Transverse colon (tissue), 3 donors: ENCODE data around the gene PHAF1.

ENCODE experiments used
- POLR2A ChIP-seq: fragments of 450-650 bp; IDR thresholded peaks from one replicate; pipeline ENCODE4 v1.6.1; 2016; ENCODE audit warnings: antibody characterized with exemption, mild to moderate bottlenecking, moderate library complexity
- TF ChIP-seq, protein P1 (sequence below), 5 experiments: fragments of 200-600 bp in 3 of 5; fragments of 450-650 bp in 2 of 5; sonication (generic) in 3 of 5; IDR thresholded peaks; 1 replicate in 2 of 5; 2 replicates in 3 of 5; pipeline ENCODE4 v1.5.1; 2016 to 2017; ENCODE audit warnings: antibody characterized with exemption in 5 of 5, inconsistent platforms in 3 of 5, mild to moderate bottlenecking in 2 of 5, moderate library complexity in 1 of 5

DNA sequence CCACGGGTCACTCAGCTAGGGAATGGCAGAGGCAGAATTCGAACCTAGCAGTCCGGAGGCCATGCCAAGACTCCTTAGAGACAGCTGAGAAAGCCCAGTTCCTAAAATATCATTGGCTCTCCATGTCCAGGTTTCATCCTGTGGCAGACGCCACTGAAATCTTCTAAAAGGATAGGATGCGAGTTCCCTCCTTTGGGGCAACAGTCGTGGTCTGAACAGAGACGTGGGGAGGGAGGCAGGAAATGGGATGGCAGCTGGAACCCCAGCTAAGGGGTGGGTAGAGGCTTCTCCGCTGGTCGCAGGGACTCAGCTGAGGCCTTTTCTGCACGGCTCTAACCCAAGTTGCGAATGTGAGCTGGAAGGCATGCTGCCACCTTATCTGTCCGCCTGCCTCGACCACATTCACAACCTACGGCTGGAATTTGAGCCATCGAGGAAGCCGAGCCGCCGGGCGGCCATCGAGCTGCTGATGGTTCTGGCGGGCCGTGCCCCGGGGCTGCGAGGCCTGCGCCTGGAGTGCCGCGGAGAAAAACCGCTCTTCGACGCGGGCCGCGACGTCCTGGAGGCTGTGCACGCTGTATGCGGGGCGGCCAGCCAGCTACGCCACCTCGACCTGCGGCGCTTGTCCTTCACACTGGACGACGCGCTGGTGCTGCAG, 52.9 kb downstream of the PHAF1 start:
- no peak for TF ChIP-seq POLR2A
- TF ChIP-seq, protein P1, sequence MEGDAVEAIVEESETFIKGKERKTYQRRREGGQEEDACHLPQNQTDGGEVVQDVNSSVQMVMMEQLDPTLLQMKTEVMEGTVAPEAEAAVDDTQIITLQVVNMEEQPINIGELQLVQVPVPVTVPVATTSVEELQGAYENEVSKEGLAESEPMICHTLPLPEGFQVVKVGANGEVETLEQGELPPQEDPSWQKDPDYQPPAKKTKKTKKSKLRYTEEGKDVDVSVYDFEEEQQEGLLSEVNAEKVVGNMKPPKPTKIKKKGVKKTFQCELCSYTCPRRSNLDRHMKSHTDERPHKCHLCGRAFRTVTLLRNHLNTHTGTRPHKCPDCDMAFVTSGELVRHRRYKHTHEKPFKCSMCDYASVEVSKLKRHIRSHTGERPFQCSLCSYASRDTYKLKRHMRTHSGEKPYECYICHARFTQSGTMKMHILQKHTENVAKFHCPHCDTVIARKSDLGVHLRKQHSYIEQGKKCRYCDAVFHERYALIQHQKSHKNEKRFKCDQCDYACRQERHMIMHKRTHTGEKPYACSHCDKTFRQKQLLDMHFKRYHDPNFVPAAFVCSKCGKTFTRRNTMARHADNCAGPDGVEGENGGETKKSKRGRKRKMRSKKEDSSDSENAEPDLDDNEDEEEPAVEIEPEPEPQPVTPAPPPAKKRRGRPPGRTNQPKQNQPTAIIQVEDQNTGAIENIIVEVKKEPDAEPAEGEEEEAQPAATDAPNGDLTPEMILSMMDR (IDR thresholded peaks at IDR 0.05), result no peak
